ENCODE results near the gene EMC9. TPM values are rescaled to one million over a fixed set of nuclear protein-coding genes. Genes with fewer than 3 reads are reported as not detected.

EMC9 gene
- 12.0 TPM for total RNA-seq

- H3K27ac ChIP-seq (ENCODE audit: low read depth, low read length) = peak within 1 kb of the TSS; percentile 86
- no peaks in the 10 kb centered on the region for H3K27me3 ChIP-seq (ENCODE audit: control insufficient read depth in 3 of 3, insufficient read depth in 3 of 3, low read length in 3 of 3)
- peaks cover 57 to 82% (median 58%) of the 10 kb centered on the region in 3 donors for H3K4me1 ChIP-seq (ENCODE audit: control insufficient read depth in 3 of 3, insufficient read depth in 3 of 3, low read length in 3 of 3)
- H3K9me3 ChIP-seq (ENCODE audit: control insufficient read depth in 3 of 3, low read length in 3 of 3) = no peaks in the 10 kb centered on the region
- H3K4me3 ChIP-seq (ENCODE audit: low read length in 3 of 3) = peak within 1 kb of the TSS; percentile 85 to 97 (median 93)
- H3K36me3 ChIP-seq (ENCODE audit: control insufficient read depth in 3 of 3, insufficient read depth in 3 of 3, low read length in 3 of 3) = peaks cover 28 to 35% (median 32%) of the 10 kb centered on the region in 3 donors
- H3K9ac ChIP-seq (ENCODE audit: low read depth in 1 of 3, low read length in 3 of 3) = peak within 1 kb of the TSS; percentile 85 to 95 (median 93)
Observed at GRCh38 chr14:24141097-24141880, at the start of gene EMC9. EMC9 (minus strand) TSS chr14:24141591; CDS start chr14:24141304, 287 bp downstream.

- peaks cover 26 to 37% (median 33%) of the 10 kb centered on the region in 3 donors for H3K4me1 ChIP-seq (ENCODE audit: control insufficient read depth in 3 of 3, insufficient read depth in 3 of 3, low read length in 3 of 3)
- peaks cover 34 to 46% (median 44%) of the 10 kb centered on the region in 3 donors for H3K36me3 ChIP-seq (ENCODE audit: control insufficient read depth in 3 of 3, insufficient read depth in 3 of 3, low read length in 3 of 3)
- no peak overlapping the region for H3K9ac ChIP-seq (ENCODE audit: low read depth in 1 of 3, low read length in 3 of 3)
- no peak overlapping the region for H3K4me3 ChIP-seq (ENCODE audit: low read length in 3 of 3)
- H3K9me3 ChIP-seq (ENCODE audit: control insufficient read depth in 3 of 3, low read length in 3 of 3) = no peaks in the 10 kb centered on the region
- H3K27me3 ChIP-seq (ENCODE audit: control insufficient read depth in 3 of 3, insufficient read depth in 3 of 3, low read length in 3 of 3) = no peaks in the 10 kb centered on the region
- no peak overlapping the region for H3K27ac ChIP-seq (ENCODE audit: low read depth, low read length)
Observed at GRCh38 chr14:24190416-24190815, 49.0 kb upstream of the EMC9 start.

DNA sequence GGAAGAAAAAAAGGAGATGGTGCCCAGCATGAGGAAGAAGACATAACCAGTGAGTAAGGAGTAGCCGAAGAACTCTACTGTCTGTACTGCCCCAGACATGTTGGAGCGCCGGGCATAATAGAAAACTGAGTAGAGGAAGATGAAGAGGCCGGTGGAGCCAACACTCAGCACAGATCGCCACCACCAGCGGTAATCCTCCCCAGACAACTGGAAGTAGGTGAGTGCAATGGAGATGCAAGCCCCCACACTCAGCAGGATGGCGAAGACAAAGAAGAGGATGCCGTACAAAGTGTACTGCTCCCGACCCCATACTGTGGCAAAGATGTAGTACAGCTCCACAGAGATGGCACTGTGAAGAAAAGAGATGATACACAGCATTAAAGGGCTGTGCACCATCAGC, 48.1 kb upstream of the EMC9 start:
- Histone ChIP-seq H3K4me1 (ENCODE audit: control insufficient read depth in 3 of 3, insufficient read depth in 3 of 3, low read length in 3 of 3) (peaks cover 20 to 28% (median 27%) of the 10 kb centered on the region in 3 donors), H3K9me3 (ENCODE audit: control insufficient read depth in 3 of 3, low read length in 3 of 3) (no peaks in the 10 kb centered on the region), H3K27ac (ENCODE audit: low read depth, low read length) (no peak overlapping the region), H3K9ac (ENCODE audit: low read depth in 1 of 3, low read length in 3 of 3) (no peak overlapping the region), H3K4me3 (ENCODE audit: low read length in 3 of 3) (no peak overlapping the region), H3K36me3 (ENCODE audit: control insufficient read depth in 3 of 3, insufficient read depth in 3 of 3, low read length in 3 of 3) (peaks cover 43 to 55% (median 53%) of the 10 kb centered on the region in 3 donors), H3K27me3 (ENCODE audit: control insufficient read depth in 3 of 3, insufficient read depth in 3 of 3, low read length in 3 of 3) (no peaks in the 10 kb centered on the region)

- Histone ChIP-seq H3K4me1 (ENCODE audit: control insufficient read depth in 3 of 3, insufficient read depth in 3 of 3, low read length in 3 of 3) (peaks cover 16 to 23% (median 23%) of the 10 kb centered on the region in 3 donors), H3K9ac (ENCODE audit: low read depth in 1 of 3, low read length in 3 of 3) (peak overlapping the region; percentile 79 to 87 (median 86)), H3K27me3 (ENCODE audit: control insufficient read depth in 3 of 3, insufficient read depth in 3 of 3, low read length in 3 of 3) (no peaks in the 10 kb centered on the region), H3K9me3 (ENCODE audit: control insufficient read depth in 3 of 3, low read length in 3 of 3) (no peaks in the 10 kb centered on the region), H3K4me3 (ENCODE audit: low read length in 3 of 3) (peak overlapping the region; percentile 75 to 84 (median 83)), H3K36me3 (ENCODE audit: control insufficient read depth in 3 of 3, insufficient read depth in 3 of 3, low read length in 3 of 3) (peaks cover 47 to 60% (median 58%) of the 10 kb centered on the region in 3 donors), H3K27ac (ENCODE audit: low read depth, low read length) (peak overlapping the region; percentile 83)
Observed at GRCh38 chr14:24189059-24189375, 47.6 kb upstream of the EMC9 start.

DNA sequence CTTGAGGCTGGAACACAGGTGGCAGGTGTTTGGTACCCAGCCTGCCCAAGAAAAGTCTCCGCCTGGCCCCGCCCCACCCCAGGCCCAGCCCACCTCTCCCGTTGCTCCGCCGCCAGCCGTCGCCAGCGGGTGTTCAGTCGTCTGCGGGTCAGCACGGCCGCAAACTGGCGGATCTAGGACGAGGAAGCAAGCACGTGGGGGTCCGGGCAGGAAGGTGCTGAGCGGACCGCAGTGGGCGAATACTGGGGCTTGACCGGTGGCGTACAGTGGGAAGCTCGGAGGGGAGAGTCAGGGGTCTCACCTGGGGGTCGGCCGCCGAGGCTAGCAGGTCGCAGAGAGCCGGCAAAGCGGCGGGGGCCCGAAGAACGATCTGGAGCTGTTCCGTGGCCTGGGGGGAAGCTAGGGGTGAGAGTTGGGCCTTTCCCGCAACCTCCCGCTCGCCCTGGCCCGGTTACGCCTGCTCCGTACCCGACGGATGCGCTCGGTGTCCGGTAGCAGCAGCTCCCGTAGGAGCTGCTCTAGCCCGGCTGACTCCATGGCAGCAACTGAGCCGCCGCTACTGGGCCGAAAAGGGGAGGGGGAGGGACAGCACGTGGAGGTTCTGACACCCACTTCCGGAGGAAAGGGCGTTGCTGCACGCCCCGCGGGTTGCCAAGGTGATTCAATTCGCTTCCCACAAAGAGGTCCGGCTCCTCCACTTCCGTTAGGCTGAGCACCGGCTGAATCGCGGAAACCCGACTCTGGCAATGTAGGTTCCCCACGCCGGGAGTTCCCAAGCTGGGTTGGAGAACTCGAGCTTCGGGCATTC, 47.1 kb upstream of the EMC9 start, which contains the start of gene IPO4:
TSS of gene IPO4 (minus strand) at position 566 of the 808 bp plus-strand sequence. CDS start at position 537, 29 bp downstream.
- Histone ChIP-seq H3K27ac (ENCODE audit: low read depth, low read length) (peak within 1 kb of the TSS; percentile 83), H3K4me3 (ENCODE audit: low read length in 3 of 3) (peak within 1 kb of the TSS; percentile 75 to 84 (median 83)), H3K27me3 (ENCODE audit: control insufficient read depth in 3 of 3, insufficient read depth in 3 of 3, low read length in 3 of 3) (no peaks in the 10 kb centered on the region), H3K36me3 (ENCODE audit: control insufficient read depth in 3 of 3, insufficient read depth in 3 of 3, low read length in 3 of 3) (peaks cover 53 to 64% (median 62%) of the 10 kb centered on the region in 3 donors), H3K9me3 (ENCODE audit: control insufficient read depth in 3 of 3, low read length in 3 of 3) (no peaks in the 10 kb centered on the region), H3K9ac (ENCODE audit: low read depth in 1 of 3, low read length in 3 of 3) (peak within 1 kb of the TSS; percentile 79 to 87 (median 86)), H3K4me1 (ENCODE audit: control insufficient read depth in 3 of 3, insufficient read depth in 3 of 3, low read length in 3 of 3) (peaks cover 16 to 22% (median 21%) of the 10 kb centered on the region in 3 donors)

DNA sequence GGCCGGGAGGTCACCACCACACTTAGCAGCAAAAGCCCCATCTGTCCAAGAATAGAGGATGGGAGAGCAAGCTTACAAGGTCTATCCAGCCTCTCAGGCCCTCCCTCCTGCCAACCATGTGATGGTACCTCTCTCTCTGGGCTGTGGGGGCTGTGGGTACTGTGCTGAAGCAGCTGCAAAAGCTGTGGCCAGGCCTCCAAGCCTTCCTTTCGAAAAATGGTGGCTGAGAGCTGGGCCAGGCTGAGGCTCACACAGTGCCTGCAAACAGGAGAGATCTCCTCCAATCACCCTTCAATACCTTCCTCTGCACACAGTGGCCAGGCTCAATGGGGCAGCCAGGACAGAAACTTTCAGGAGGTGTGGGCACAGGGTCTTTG, 46.1 kb upstream of the EMC9 start:
- Histone ChIP-seq H3K4me1 (ENCODE audit: control insufficient read depth in 3 of 3, insufficient read depth in 3 of 3, low read length in 3 of 3) (peaks cover 16 to 21% (median 20%) of the 10 kb centered on the region in 3 donors), H3K27me3 (ENCODE audit: control insufficient read depth in 3 of 3, insufficient read depth in 3 of 3, low read length in 3 of 3) (no peaks in the 10 kb centered on the region), H3K27ac (ENCODE audit: low read depth, low read length) (peak overlapping the region; percentile 83), H3K9ac (ENCODE audit: low read depth in 1 of 3, low read length in 3 of 3) (peak overlapping the region; percentile 79 to 87 (median 86)), H3K9me3 (ENCODE audit: control insufficient read depth in 3 of 3, low read length in 3 of 3) (no peaks in the 10 kb centered on the region), H3K4me3 (ENCODE audit: low read length in 3 of 3) (peak overlapping the region; percentile 75 to 84 (median 83)), H3K36me3 (ENCODE audit: control insufficient read depth in 3 of 3, insufficient read depth in 3 of 3, low read length in 3 of 3) (peaks cover 56 to 65% (median 61%) of the 10 kb centered on the region in 3 donors)

DNA sequence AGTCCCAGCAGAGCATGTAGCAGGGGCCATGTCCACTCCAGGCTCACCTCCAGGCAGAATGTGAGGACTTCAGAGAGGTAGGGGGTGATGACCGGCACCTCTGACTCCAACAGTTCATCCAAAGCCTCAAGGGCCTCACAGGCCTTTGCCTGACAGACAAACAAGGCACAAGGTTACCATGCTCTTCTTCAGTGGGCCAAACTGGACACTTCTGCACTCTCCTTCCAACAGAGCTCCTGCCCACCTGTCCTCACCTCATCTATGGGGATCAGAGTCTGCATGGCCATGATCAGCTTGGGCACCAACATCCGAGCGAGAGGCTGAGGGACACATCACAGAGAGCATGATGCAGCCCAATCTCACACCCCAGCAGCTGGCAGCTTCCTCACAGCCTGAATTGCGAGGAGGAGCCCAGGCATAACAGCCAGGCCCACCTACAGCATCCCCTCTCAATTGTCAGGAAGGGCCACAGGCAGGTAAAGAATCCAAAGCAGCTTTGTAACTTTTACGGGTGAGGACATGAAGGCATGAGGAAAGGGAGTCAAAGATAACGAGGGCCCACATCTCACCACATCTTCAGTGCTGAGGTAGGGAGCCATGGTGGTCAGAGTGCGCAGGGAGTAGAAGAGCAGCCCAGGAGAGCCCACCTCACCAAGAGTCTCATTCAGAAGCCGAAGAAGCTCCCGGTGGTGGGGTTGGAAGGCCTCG, 45.6 kb upstream of the EMC9 start:
- H3K9ac ChIP-seq (ENCODE audit: low read depth in 1 of 3, low read length in 3 of 3) = peak overlapping the region in 2 of 3 donors; percentile 79 to 86
- no peaks in the 10 kb centered on the region for H3K9me3 ChIP-seq (ENCODE audit: control insufficient read depth in 3 of 3, low read length in 3 of 3)
- peaks cover 56 to 65% (median 60%) of the 10 kb centered on the region in 3 donors for H3K36me3 ChIP-seq (ENCODE audit: control insufficient read depth in 3 of 3, insufficient read depth in 3 of 3, low read length in 3 of 3)
- peaks cover 16 to 21% (median 19%) of the 10 kb centered on the region in 3 donors for H3K4me1 ChIP-seq (ENCODE audit: control insufficient read depth in 3 of 3, insufficient read depth in 3 of 3, low read length in 3 of 3)
- no peak overlapping the region for H3K27ac ChIP-seq (ENCODE audit: low read depth, low read length)
- no peaks in the 10 kb centered on the region for H3K27me3 ChIP-seq (ENCODE audit: control insufficient read depth in 3 of 3, insufficient read depth in 3 of 3, low read length in 3 of 3)
- H3K4me3 ChIP-seq (ENCODE audit: low read length in 3 of 3) = peak overlapping the region in 1 of 3 donors; percentile 84

DNA sequence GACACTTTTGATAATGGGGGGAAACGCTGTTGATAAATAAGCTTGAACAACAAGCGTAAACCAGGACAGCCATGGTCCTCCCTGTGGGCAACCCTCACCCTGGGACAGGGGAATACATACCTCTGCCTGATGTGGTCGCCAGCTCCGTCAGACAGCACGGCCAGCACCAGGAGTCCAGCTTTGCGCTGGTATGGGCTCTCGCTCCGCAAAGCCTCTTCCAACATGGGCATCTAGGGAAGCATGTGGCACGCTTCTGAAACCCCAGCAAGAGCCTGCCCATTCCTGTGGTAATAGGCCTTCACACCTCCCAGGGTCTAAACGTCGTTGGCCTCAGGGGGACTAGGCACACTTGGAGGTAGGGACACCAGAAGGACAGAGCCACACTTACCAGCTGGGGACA, 44.4 kb upstream of the EMC9 start:
- Histone ChIP-seq H3K27ac (ENCODE audit: low read depth, low read length) (no peak overlapping the region), H3K4me3 (ENCODE audit: low read length in 3 of 3) (no peak overlapping the region), H3K27me3 (ENCODE audit: control insufficient read depth in 3 of 3, insufficient read depth in 3 of 3, low read length in 3 of 3) (no peaks in the 10 kb centered on the region), H3K4me1 (ENCODE audit: control insufficient read depth in 3 of 3, insufficient read depth in 3 of 3, low read length in 3 of 3) (peaks cover 16 to 21% (median 19%) of the 10 kb centered on the region in 3 donors), H3K36me3 (ENCODE audit: control insufficient read depth in 3 of 3, insufficient read depth in 3 of 3, low read length in 3 of 3) (peaks cover 61 to 69% (median 64%) of the 10 kb centered on the region in 3 donors), H3K9me3 (ENCODE audit: control insufficient read depth in 3 of 3, low read length in 3 of 3) (no peaks in the 10 kb centered on the region), H3K9ac (ENCODE audit: low read depth in 1 of 3, low read length in 3 of 3) (no peak overlapping the region)

- H3K27ac ChIP-seq (ENCODE audit: low read depth, low read length) = no peak overlapping the region
- no peaks in the 10 kb centered on the region for H3K9me3 ChIP-seq (ENCODE audit: control insufficient read depth in 3 of 3, low read length in 3 of 3)
- no peak overlapping the region for H3K9ac ChIP-seq (ENCODE audit: low read depth in 1 of 3, low read length in 3 of 3)
- peaks cover 66 to 69% (median 67%) of the 10 kb centered on the region in 3 donors for H3K36me3 ChIP-seq (ENCODE audit: control insufficient read depth in 3 of 3, insufficient read depth in 3 of 3, low read length in 3 of 3)
- H3K27me3 ChIP-seq (ENCODE audit: control insufficient read depth in 3 of 3, insufficient read depth in 3 of 3, low read length in 3 of 3) = no peaks in the 10 kb centered on the region
- H3K4me1 ChIP-seq (ENCODE audit: control insufficient read depth in 3 of 3, insufficient read depth in 3 of 3, low read length in 3 of 3) = peaks cover 23 to 27% (median 26%) of the 10 kb centered on the region in 3 donors
- no peak overlapping the region for H3K4me3 ChIP-seq (ENCODE audit: low read length in 3 of 3)
Observed at GRCh38 chr14:24185026-24185425, 43.6 kb upstream of the EMC9 start.

Data from skeletal muscle tissue (tissue), 4 donors.